Type B pancreatic cell (in vitro differentiated cells): ENCODE data around the gene DMXL2. TPM values are rescaled to one million over a fixed set of nuclear protein-coding genes. Genes with fewer than 3 reads are reported as not detected.
A peak's percentile ranks its signal among the peaks of the same experiment; 100 is the strongest.

Source experiments
- DNase-seq: peaks from one replicate; pipeline ENCODE4 v3.0.0; 2021; ENCODE audit warnings: mixed read lengths; ENCODE audit not compliant: unreplicated experiment; ENCODE audit errors: extremely low spot score
- H3K27ac Mint-ChIP-seq: 2 replicates; pipeline ENCODE4 v1.8.0; 2021; ENCODE audit warnings: mild to moderate bottlenecking, mixed read lengths
- H3K27me3 Mint-ChIP-seq: 2 replicates; pipeline ENCODE4 v1.8.0; 2021; ENCODE audit warnings: mixed read lengths
- H3K36me3 Mint-ChIP-seq: 2 replicates; pipeline ENCODE4 v1.8.0; 2021; ENCODE audit warnings: mixed read lengths
- H3K4me1 Mint-ChIP-seq: one replicate; pipeline ENCODE4 v1.8.0; 2021; ENCODE audit warnings: mixed read lengths; ENCODE audit not compliant: unreplicated experiment
- H3K4me3 Mint-ChIP-seq: 2 replicates; pipeline ENCODE4 v1.8.0; 2021; ENCODE audit warnings: mild to moderate bottlenecking, mixed read lengths
- H3K9me3 Mint-ChIP-seq: 2 replicates; pipeline ENCODE4 v1.8.0; 2021; ENCODE audit warnings: mixed read lengths
- total RNA-seq: library from RNA; stranded (reverse); gene quantifications from 2 replicates; pipeline ENCODE4 v1.2.1, GENCODE V29; 2021; ENCODE audit warnings: low replicate concordance
- TF ChIP-seq, protein P1 (sequence below): fragments of 200-600 bp; sonication (generic); conservative IDR thresholded peaks from 2 replicates; pipeline ENCODE4 v1.5.0; 2021; ENCODE audit warnings: antibody characterized with exemption, mild to moderate bottlenecking

The DMXL2 gene
- total RNA-seq, 1 donor from 2014 or later: 34.3 TPM

DNA sequence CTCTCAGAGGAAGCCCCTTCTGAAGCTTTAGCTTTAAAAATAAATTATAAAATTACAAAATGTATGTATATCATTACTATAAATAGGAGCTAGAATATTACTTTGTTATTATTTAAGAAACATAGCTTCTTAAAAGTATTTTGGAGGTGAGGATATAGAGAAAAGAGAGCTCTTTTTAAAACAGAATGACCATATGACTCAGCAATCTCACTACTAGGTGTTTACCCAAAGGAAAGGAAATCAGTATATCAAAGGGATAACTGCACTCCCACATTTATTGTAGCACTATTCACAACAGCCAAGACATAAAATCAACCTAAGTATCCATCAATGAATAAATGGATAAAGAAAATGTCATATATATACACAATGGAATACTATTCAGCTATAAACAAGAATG lies 119.6 kb downstream of the DMXL2 start:
- TF ChIP-seq, protein P1, sequence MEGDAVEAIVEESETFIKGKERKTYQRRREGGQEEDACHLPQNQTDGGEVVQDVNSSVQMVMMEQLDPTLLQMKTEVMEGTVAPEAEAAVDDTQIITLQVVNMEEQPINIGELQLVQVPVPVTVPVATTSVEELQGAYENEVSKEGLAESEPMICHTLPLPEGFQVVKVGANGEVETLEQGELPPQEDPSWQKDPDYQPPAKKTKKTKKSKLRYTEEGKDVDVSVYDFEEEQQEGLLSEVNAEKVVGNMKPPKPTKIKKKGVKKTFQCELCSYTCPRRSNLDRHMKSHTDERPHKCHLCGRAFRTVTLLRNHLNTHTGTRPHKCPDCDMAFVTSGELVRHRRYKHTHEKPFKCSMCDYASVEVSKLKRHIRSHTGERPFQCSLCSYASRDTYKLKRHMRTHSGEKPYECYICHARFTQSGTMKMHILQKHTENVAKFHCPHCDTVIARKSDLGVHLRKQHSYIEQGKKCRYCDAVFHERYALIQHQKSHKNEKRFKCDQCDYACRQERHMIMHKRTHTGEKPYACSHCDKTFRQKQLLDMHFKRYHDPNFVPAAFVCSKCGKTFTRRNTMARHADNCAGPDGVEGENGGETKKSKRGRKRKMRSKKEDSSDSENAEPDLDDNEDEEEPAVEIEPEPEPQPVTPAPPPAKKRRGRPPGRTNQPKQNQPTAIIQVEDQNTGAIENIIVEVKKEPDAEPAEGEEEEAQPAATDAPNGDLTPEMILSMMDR: no peak
- Mint-ChIP-seq H3K27ac (no peak overlapping the region), H3K27me3 (no peaks in the 10 kb centered on the region), H3K9me3 (no peaks in the 10 kb centered on the region), H3K4me3 (no peak overlapping the region), H3K36me3 (peaks cover 21% of the 10 kb centered on the region), H3K4me1 (no peaks in the 10 kb centered on the region)
- no peak for DNase-seq

DNA sequence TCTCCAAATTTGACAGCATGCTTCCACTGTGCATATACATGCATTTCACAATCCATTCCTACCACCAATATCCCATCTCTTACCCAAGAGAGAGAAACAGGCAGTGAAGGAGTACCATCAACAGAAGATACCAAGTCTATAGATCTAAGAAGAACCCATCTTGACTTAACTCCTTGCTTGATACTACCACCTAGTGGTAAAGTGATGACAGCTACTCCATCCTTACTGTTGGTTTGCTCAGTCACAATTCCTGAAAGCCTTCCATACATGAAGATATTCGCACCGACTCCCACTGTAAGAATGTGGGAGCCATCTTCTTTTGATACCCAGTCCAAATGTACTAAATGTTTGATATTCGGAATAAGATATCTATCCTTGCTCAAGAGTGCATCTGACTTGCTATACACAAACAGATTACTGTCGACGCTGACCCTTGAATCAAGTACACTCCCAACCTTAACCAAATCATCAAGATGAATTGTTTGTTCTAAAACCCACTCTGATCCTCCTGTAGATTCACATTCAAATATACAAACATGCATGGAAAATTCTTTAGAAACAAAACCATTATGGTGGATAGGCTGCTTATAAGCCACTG lies 123.1 kb downstream of the DMXL2 start:
- no peak for DNase-seq
- Mint-ChIP-seq H3K4me1 (no peaks in the 10 kb centered on the region), H3K9me3 (no peaks in the 10 kb centered on the region), H3K4me3 (no peak overlapping the region), H3K36me3 (peaks cover 13% of the 10 kb centered on the region), H3K27ac (no peak overlapping the region), H3K27me3 (no peaks in the 10 kb centered on the region)
- TF ChIP-seq, protein P1: peak; percentile 65

DNA sequence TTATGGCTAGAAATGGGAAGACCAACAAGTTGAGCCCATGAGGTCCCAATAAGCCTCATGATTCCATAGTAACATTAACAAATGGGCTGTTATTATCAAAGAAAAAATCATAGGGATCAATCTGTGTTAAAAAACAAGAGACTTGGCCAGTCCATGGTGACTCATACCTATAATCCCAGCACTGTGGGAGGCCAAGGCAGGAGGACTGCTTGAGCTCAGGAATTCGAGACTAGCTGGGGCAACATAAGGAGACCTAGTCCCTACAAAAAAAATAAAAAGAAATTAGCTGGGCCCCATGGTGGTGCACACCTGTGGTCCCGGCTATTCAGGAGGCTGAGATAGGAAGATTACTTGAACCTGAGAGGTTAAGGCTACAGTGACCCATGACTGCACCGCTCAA lies 124.8 kb downstream of the DMXL2 start:
- DNase-seq: no peak
- Mint-ChIP-seq H3K27ac (no peak overlapping the region), H3K4me3 (no peak overlapping the region), H3K4me1 (no peaks in the 10 kb centered on the region), H3K27me3 (no peaks in the 10 kb centered on the region), H3K36me3 (peaks cover 9% of the 10 kb centered on the region), H3K9me3 (no peaks in the 10 kb centered on the region)
- TF ChIP-seq, protein P1: no peak

DNA sequence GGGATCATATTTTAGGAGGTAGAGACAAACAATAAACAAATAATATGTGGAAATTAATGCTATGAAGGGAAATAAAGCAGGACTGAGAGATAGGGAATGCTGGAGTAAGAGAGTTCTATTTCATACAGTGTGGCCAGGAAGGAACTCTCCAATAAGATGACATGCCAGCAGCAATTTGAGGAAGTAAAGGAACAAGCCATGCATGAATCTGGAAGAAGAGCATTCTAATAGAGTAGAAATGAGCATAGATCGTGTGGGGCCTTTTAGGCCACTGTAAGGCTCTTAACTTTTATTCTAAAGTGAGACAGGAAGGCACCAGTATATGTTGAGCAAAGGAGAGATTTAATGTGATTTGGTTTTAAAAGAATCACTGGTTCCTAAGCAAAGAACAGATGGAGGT lies 126.3 kb downstream of the DMXL2 start:
- Mint-ChIP-seq H3K27ac (no peak overlapping the region), H3K9me3 (no peaks in the 10 kb centered on the region), H3K36me3 (peaks cover 9% of the 10 kb centered on the region), H3K27me3 (no peaks in the 10 kb centered on the region), H3K4me1 (no peaks in the 10 kb centered on the region), H3K4me3 (no peak overlapping the region)
- no peak for DNase-seq
- TF ChIP-seq, protein P1: no peak

DNA sequence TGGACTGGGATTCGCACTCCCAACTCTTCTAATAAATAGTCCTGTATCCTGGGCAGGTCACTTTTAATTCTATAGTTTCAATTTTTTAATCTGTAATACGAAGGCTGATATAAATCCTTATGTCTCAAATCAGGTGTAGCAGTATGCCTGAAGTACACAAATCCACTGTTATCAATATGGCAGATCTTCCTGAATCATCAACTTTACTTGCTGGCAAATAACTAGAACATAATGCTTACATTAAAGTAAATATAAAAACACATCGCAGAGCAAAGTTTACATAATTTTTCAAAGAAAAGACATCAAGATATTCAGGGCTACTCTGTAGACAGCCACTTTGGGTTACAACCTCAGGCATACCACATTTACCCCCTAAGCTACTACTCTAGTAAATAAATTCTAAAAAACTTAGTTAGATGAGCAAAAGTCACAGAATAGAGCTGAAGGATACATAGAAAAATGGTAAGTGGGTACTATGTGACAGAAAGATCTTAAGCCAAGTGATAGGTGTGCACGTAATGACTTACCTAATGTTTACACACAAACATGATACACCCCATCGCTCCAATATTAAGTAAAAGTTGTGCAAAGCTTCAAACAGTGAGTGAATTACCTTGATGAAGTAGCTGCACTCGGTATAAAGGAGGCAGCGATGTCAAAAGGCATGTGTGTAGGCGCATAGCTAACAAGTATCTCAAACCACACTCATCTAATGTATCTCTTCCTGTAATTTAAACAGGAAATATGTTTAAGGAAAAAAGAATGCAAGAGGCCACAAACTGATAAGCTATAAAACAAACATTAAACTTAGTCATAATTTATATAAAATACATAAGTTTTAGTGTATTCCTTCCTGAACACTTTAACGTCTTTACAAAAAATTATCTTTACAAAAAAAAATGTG lies 127.9 kb downstream of the DMXL2 start:
- DNase-seq: no peak
- H3K27ac Mint-ChIP-seq: no peak overlapping the region
- no peaks in the 10 kb centered on the region for H3K9me3 Mint-ChIP-seq
- no peaks in the 10 kb centered on the region for H3K4me1 Mint-ChIP-seq
- TF ChIP-seq, protein P1: no peak
- no peaks in the 10 kb centered on the region for H3K27me3 Mint-ChIP-seq
- peaks cover 9% of the 10 kb centered on the region for H3K36me3 Mint-ChIP-seq
- H3K4me3 Mint-ChIP-seq: no peak overlapping the region
